GM18526 (cell line): ENCODE measurements around the gene ERC1.

Source experiments
- POLR2A ChIP-seq: IDR thresholded peaks from 3 replicates; pipeline ENCODE4 v1.6.1; 2011; ENCODE audit not compliant: insufficient read length; ENCODE audit errors: extremely low read depth

Gene ERC1

DNA sequence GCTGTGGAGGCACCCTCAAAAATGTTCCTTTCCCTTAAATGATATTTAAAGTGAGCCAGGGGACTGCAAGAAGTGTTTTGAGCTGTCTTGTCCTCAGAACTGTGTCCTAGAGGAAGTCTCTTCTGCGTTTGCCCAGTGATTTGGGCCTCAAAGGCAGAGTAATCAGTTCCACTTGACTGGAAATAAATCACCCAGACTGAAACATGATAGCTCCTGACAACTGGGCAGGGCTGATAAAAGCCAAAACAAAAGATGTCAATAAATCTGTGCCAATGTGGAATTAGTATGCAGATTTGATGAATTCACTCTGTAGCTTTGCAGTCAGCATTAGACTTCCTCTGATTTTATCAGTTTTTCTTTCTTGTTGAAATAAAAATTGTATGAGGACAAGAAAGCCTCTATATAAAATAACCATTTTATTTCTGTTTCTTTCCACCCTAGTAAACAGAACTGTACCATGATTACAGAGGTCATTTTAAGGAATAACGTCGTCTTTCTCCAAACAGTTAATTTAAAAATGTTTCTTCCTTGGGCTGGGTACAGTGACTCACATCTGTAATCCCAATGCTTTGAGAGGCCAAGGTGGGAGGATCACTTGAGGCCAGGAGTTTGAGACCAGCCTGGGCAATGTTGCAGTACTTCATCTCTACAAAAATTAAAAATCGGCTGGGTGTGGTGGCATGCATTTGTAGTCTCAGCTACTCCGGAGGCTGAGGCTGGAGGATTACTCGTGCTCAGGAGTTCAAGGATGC lies 180.8 kb downstream of the ERC1 start:
- no peak for TF ChIP-seq POLR2A

DNA sequence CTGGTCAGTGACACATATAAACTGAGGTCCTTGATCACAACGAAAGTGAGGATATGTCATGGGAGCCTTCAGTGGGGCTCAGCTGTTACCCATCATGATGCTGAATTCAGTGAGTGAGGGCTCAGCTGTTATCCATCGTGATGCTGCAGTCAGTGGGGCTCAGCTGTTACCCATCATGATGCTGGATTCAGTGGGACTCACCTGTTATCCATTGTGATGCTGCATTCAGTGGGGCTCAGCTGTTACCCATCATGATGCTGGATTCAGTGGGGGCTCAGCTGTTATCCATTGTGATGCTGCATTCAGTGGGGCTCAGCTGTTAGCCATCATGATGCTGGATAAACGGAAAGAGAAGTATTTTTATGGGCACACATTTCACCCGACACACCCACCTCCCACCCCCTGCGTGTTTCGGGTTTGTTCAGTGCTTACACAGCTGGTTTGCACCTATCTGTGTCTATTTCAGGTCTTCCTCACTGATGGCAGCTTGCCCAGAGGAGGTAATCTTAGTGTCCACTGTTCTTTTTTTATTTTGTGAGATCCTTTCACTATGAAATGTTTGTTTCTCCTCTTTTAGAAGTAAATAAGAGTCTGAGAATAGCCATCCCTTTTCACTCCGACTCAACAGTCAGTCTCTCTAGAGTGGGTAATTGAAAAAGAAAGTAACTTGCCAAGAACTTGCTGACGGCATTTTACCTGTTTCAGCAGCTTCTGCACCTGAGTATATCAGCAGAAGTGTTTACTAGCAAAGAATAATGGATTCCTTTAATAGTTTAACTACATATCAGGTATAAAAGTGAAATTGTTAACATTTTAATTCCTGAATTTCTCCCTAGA lies 183.0 kb downstream of the ERC1 start:
- no peak for TF ChIP-seq POLR2A

DNA sequence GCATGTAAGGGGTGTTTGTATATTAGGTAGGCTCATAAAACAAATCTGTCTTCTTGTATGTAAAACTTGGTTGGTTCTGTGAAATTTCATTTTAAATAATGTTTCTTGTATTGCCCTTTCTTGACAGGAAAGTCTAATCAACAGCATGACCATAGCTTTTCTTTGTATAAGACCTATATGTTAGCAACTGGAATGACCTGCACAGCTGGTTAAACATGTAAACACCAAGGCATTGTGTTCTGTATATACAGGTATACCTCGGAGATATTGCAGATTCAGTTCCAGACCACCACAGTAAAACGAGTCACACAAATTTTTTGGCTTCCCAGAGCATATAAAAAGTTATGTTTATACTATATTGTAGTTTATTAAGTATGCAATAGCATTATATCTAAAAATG lies 183.6 kb downstream of the ERC1 start:
- no peak for TF ChIP-seq POLR2A

DNA sequence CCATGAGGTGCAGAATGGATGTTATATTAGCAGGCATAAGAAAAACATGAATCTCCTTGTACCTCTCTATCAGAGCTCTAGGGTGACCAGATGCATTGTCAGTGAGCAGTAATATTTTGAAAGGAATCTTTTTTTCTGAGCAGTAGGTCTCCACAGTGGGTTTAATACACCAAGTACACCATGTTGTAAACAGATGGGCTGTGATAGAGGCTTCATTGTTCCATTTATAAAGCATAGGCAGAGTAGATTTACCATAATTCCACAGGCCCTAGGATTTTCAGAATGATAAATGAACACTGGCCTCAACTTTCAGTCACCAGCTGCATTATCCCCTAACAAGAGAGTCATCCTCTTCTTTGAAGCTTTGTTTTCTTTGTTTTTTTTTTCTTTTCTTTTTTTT lies 185.2 kb downstream of the ERC1 start:
- TF ChIP-seq POLR2A, result no peak

DNA sequence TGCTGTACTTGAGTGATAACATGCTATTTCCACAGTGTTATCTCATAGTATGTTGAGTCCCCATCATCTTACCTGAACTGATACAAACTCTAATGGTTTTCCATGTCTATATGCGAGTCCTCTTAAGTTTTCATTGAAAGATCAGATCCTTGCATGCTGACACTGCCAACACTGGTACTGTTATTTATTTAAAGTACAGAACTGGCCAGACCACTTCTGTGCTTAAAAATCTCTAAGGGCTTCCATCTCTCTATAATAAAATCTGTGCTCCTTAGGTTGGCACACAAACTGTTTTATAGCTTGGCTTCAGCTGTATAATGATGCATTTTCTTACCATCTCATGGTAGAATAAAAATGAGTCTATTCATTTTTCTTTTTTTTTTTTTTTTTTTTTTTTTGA lies 188.1 kb downstream of the ERC1 start:
- no peak for TF ChIP-seq POLR2A

DNA sequence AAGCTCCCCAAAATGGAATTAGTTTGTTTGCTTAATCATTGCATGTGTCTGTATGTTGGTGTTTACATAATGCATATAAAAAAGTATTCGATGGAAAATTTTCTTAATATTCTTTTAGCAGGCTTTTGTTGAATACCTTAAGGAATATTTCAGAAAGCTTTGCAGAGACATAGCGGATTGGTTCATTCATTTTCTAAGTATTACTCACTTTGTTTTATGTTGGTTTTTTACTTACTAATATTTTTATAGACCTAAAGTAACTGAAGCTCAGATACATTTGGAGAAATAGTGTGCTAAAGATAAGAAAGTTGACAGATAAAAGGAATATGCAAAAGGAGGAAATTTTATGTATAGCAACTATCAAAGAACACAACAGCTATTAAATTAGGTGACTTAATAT lies 191.0 kb downstream of the ERC1 start:
- TF ChIP-seq POLR2A, result no peak

DNA sequence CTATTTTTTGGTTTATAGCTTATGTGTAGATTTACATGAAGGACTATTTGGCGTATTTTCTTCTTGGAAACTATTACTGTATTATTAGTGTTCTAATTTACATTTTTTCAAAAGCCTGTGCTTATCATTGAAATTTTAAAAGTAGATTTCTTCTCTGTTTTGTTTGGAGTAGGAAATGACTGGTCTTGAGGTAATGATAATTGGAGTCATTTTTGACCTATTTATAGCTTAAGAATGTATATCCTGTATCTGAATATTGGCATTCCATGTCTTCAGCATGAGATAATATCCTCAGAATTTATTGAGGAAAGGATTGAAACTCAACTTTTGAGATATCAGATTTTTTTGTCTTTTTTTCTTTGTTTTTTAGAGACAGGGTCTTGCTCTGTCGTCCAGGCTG lies 193.4 kb downstream of the ERC1 start:
- TF ChIP-seq POLR2A, result no peak

DNA sequence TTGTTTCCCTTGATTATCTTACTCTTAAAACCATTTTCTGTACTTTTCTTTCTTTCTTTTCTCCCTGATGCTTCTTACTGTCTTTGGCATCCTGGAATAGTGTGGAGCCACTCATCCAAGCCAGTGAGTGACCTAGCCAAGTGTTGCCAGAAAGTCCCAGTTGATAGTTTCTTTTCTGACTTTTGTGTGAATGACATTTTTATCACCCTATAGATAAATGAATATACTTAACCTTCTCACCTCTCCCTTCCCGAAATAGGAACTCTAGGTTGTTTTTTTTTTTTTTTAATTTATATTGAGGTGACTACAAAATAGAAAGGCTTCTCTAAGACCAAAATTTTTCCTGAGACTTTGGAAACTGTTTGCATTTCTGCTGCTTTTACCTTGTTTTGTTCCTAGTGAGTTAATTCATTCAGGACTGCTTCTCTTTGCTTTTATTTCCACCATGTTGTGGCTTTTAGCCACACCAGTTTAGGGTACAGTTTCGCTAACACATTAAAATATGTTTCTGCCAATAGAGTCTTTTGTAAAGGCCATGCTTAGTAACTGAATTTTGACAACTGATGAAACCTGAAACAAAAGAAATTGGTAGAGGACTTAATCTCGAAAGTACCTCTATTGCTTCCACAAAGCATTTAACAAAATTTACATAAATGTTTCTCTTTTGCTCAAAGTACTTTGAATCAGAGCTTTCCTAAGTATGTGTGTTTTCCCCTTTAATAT lies 194.6 kb downstream of the ERC1 start:
- no peak for TF ChIP-seq POLR2A

DNA sequence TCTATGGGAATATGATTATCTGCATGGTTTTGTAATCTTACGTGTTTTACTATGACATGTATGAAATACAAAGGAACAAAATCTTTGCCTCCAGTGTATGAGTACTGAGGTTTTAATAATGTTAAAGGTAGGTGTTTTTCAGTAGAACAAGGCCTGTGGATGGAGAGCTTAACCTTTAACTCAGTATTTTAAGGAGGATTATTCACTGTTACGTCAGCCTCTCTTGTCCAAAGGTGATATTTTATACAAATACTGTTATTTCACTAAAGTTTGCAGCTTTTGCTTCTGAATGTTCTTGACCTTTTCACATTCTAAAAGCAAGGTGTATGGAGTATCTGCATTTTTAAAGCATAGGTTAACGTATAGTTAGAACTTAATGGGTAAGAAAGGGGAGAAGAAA lies 195.3 kb downstream of the ERC1 start:
- no peak for TF ChIP-seq POLR2A

DNA sequence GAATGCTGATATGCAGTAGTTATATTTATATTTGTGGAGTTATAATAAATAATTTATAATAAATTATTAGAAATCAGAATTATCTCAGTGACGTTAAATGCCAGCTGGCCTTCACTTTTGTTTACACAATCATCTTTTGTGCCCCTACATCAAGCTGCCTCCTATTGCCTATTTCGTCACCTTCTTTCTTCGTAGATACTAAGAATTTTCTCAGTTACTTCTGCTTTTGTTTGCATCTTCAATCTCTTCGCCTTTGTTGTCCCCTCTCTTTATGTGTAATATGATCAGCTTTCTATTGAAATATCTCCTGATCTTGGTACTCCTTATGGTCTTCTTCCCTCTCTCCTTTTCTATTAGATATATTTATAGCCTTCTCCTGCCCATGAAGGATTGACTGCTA lies 197.0 kb downstream of the ERC1 start:
- TF ChIP-seq POLR2A, result no peak

DNA sequence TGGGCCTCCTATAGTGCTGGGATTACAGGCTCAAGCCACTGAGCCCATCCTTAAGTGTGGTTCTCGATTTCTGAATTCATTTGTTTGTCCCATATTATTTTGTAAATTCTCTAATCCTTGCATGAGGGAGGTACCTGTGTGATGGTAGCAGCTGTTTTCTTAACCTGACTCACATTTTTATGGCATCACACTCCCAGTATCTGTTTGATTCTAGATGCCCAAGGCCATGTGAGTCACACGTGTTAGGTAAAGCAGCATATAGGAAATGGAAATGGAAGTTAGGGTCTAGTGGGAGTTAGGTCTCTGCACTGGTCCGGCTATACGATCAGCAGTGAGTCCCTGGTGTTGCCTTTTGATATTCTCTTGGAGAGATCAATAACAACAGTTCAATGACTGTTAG lies 198.1 kb downstream of the ERC1 start:
- TF ChIP-seq POLR2A, result no peak

DNA sequence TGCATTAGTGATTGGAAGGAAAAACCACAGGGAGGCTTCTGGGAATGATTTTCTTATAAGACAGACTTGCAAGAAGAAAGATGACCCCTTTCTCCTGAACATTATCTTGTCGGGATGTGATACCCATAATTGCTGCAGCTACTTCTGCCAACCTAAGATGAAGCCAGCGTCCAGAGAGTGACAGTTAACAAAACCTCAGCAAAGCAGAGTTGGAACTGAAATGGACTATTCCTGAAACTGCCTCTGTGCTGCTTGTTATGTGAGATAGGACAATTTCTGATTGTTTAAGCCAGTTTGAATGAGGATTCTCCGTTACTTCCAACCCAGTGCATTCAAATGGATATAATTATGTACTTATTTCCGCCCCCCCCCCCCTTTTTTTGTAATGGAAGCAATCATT lies 204.5 kb downstream of the ERC1 start:
- no peak for TF ChIP-seq POLR2A

DNA sequence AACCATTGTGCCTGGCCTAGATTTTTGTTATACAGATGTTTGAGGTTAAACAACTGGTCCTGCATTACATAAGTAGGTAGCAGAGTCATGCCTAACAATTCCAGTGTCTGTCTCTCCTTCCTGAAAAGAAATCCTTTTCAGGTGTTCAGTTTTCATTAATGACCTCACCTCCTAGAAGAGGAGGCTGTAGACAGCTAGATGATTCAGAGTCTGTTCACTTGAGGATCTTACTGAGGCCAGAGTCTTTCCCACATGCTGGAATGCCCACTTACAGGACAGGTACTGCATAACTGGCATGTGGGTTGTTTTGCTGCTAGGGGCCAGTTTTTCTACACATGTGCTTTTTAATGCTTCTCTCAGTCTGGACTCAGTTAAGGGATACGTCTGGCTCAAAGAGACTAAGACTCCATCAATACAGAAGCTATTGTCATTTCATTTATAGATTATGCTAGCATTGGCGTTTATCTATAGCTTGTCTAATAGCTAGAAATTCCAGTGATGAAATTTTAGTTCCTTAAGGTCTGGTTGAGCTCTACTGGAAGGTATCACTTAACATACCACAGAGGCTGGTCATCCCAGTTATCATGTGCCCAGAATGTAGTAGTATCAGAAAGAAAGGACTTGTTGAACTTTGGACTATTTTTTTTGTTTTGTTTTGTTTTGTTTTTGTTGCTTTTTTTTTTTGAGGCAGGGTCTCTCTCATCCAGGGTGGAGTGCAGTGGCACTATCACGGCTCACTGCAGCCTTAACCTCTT lies 206.4 kb downstream of the ERC1 start:
- no peak for TF ChIP-seq POLR2A

DNA sequence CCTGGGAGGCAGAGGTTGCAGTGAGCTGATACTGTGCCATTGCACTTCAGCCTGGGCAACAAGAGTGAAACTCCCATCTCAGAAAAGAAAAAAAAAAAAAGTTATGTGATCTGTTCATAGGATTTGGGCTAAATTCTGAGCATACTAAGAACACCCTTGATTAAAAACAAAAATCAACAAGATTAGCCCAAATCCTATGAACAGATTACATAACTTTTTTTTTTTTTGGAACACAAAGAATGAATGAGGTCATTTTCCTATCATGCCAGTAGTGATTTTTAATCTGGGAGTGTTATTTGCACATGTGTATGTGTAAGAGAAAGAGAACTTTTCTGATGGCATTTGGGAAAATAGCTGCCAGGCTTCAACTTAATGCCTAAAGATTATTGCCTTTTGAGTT lies 208.7 kb downstream of the ERC1 start:
- TF ChIP-seq POLR2A, result no peak

DNA sequence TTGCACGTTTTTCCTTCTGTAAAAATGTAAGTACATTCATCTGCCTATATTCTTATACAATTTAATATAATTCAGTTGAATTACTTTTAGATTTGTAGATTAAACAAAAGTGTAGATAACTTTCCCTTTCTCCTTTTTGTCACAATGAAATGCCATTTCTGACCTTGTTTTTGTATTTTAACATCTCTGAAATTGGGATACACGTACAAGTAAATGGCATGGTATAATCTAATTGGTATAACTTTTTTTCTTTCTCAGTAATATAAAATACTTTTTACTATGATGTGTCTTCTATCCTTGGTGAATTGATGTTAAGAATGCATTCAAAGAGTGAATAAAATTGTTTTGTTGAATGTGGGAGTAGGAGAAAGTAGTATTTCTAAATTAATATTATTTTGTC lies 210.0 kb downstream of the ERC1 start:
- no peak for TF ChIP-seq POLR2A
